G401.6 (cell line): ENCODE data around the gene TNK1.
"Not testable (repeated sequence)": the region's sequence is repeated elsewhere in the genome, so short reads cannot be mapped to it uniquely, and the experiment has no call there.

ENCODE experiments used
- FAIRE-seq: peaks from 2 replicates; lab custom pipeline; 2012; peaks lifted over from hg19 to GRCh38; lab: Jason Lieb, UNC

TNK1 gene

DNA sequence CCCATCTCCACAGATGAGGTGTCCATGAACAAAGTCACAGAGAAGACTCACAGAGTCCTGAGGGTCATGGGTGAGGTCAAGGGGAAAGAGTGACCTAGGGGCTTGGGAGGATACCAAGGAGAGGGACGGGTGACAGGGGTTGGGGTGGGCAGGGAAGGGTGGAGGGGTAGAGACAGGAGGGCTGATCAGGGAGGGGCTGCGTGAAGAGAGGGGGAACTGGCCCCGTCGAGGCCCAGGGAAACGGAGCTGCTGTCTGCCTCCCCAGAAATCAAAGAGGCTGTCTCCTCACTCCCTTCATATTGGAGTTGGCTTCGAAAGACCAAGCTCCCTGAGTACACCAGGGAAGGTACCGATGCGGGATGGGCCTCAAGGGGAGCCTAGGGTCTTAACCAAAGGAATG is 25.3 kb upstream of the TNK1 start:
- no peak for FAIRE-seq

- peak; percentile 77 for FAIRE-seq
Observed at GRCh38 chr17:7356072-7356549, 24.8 kb upstream of the TNK1 start.

DNA sequence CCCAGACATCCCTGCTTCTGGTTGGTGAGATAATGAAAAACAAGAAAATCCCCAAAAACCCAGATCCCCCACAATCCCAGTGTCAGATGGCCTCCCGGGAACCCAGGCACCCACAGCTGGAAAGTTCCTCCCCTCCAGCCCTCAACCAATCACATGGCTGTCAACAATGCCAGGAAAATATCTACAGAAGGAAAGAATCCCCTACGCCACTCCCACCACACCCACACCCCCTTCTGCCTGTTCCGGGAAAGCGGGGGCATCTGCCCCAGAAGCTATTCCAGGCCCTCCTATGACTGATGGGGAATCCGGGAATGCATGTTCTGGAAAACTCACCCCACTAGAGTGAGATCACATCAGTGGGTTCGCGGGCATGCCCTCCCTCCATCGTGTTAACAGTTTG is 24.1 kb upstream of the TNK1 start:
- FAIRE-seq, result no peak

DNA sequence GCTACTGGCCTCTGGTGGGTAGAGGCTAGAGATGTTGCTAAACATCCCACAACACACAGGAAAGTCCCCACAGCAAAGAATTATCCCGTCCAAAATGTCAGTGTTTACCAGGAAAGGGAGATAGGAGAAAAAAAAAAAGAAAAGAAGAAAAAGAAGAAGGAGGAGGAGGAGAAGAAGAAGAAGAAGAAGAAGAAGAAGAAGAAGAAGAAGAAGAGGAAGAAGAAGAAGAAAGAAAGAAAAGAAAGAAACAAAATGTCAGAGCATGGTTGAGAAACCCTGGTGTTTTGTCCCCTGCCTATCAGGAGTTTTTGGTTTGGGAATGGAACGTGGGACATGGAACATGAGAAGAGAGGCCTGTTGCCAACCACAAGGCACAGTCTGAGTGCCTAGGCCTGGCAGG is 23.5 kb upstream of the TNK1 start:
- FAIRE-seq, result no peak

GRCh38 chr17:7361906-7362305 is 19.0 kb upstream of the TNK1 start:
- FAIRE-seq, result no peak

DNA sequence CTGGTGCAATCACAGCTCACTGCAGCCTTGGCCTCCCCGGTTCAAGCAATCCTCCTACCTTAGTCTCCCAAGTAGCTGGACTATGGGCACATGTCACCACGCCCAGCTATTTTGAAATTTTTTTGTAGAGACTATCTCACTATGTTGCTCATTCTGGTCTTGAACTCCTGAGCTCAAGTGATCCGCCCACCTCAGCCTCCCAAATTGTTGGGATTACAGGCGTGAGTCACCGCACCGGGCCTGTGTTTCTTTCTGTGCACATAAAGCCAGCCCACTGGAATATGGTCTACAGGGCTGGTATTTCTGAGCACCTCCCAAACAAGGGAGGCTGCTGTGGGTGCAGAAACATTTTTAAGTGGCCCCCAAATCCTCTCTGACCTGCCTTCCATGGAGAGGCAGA is 17.6 kb upstream of the TNK1 start:
- no peak for FAIRE-seq

GRCh38 chr17:7365963-7366362 is 14.9 kb upstream of the TNK1 start:
- FAIRE-seq, result not testable (repeated sequence)

DNA sequence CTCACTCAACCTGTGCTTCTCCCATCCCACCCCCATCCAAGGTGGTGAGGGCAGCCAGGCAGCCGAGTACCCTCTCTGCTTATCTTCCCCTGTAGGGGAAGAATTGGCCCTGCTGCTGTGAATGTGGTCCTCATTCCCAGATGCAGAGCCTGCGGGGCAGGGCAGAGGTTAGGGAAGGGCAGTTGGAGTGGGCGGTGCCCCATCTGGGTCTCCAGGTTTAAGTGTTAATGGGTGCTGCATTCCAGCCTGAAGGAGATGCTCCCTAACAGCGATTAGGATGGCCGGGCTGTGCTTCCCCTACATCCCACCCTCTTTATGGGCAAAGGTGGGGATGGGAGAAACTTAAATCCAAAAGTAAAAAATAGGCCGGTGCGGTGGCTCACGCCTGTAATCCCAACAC is 13.8 kb upstream of the TNK1 start:
- no peak for FAIRE-seq

GRCh38 chr17:7367918-7368598 is 12.8 kb upstream of the TNK1 start:
- FAIRE-seq, result no peak

- FAIRE-seq, result not testable (repeated sequence)
Observed at GRCh38 chr17:7368599-7368994, 12.3 kb upstream of the TNK1 start.

DNA sequence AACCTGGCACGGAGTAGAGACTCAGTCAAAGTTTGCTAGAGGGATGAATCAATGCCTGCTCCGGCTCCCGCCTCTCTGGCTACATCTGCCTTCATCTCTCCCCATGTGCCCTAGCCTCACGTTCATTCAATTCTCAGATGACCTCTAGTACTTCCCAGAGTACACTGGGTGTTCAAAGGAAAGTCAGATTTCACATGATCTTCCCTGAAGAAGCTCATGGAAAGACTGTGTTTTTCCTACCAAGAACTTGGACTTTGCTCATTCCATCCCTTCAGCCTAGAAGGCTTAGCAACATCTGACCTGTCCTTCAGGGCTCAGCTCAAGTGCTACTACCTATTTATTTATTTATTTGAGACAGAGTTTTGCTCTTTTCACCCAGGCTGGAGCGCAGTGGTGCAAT is 11.1 kb upstream of the TNK1 start:
- FAIRE-seq, result no peak

GRCh38 chr17:7370853-7371252 is 10.0 kb upstream of the TNK1 start:
- no peak for FAIRE-seq

DNA sequence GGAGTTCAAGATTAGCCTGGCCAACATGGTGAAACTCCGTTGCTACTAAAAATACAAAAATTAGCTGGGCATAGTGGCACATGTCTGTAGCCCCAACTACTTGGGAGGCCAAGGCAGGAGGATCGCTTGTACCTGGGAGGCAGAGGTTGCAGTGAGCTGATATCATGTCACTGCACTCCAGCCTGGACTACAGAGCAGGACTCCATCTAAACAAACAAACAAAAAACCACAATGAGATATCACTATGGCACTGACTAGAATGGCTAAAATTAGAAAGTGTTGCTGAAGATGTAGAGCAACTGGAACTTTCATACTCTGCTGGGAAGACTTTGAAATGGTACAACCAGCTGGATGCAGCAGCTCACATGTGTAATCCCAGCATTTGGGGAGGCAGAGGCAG is 6.5 kb upstream of the TNK1 start:
- no peak for FAIRE-seq

DNA sequence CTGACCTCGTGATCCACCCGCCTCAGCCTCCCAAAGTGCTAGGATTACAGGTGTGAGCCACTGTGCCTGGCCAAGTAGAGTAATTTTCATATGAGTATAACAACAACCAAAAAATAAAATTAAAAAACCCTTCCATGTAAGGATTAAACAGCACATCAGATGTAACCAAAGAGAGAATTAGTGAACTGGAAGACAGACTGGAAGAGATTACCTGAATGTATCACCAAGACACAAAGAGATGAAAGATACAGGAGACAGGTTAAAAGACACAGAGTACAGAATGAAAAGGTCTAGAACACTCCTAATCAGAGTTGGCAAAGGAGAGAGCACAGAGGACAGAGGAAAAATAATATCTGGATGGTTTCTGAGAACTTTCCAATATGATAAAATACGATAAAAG is 1.8 kb upstream of the TNK1 start:
- no peak for FAIRE-seq

DNA sequence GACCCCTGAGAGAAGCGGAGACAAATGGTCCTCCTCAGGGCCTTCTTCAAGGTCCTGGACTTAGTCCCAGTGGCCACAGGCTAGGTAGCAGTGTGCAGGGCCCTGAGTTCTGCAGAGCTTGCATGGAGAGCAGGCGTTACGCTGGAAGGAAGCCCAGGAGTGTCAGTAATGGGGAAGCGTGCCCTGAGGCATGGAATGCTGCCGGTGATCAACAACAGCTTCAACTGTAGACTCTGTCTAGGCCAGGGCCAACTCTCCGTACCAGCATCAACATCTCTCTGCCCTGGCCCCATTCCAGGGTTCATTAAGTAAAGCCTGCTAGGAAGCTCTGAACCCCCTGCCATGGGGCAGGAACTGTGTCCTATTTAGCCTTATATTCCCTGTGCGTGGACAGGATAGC is 568 bp upstream of the TNK1 start:
- FAIRE-seq, result no peak

DNA sequence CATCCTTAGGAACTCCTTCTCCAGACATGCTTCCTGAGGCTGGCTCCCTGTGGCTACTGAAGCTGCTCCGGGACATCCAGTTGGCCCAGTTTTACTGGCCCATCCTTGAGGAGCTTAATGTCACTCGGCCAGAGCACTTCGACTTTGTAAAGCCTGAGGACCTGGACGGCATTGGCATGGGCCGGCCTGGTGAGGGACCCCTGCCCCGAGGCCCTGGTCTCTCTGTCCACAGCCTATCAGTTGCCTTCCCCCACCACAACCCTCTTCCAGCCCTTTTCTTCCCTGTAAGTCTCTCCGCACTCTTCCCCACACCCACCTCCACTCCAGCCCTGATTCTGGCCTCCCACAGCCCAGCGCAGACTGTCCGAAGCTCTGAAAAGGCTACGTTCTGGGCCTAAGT is 2.0 kb downstream of the TNK1 start:
- FAIRE-seq, result no peak

DNA sequence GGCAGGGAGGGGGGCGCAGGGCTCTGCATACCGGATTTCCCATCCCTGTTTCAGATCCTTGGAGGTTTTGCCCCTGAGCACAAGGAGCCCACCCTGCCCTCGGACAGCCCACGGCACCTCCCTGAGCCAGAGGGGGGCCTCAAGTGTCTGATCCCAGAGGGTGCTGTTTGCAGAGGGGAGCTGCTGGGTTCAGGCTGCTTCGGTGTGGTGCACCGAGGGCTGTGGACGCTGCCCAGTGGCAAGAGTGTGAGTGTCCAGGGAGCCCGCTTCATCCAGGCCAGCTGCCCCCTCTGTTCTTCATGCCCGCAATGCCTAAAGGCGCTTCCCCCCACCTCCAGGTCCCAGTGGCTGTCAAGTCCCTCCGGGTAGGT is 2.5 kb downstream of the TNK1 start:
- no peak for FAIRE-seq

DNA sequence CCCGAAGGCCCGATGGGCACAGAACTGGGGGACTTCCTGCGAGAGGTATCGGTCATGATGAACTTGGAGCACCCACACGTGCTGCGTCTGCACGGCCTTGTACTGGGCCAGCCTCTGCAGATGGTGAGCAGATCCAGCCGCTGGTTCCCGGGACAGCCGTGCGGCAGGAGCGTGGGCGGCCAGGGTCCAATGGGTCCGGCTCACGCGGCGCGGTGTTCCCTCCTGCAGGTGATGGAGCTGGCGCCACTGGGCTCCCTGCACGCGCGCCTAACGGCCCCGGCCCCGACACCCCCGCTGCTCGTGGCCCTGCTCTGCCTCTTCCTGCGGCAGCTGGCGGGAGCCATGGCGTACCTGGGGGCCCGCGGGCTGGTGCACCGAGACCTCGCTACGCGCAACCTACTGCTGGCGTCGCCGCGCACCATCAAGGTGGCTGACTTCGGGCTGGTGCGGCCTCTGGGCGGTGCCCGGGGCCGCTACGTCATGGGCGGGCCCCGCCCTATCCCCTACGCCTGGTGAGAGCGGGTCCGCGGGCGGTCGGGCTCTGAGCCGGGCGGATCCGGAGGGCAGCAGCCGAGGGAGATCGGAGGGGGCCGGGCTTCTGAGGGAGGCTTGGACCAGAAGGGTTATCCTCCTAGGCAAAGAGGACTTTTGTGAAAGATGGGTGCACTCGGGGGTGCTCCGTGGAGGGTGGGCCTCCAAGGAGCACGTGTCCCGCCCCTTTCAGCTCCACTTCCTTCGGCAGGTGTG is 3.0 kb downstream of the TNK1 start:
- FAIRE-seq, result no peak

DNA sequence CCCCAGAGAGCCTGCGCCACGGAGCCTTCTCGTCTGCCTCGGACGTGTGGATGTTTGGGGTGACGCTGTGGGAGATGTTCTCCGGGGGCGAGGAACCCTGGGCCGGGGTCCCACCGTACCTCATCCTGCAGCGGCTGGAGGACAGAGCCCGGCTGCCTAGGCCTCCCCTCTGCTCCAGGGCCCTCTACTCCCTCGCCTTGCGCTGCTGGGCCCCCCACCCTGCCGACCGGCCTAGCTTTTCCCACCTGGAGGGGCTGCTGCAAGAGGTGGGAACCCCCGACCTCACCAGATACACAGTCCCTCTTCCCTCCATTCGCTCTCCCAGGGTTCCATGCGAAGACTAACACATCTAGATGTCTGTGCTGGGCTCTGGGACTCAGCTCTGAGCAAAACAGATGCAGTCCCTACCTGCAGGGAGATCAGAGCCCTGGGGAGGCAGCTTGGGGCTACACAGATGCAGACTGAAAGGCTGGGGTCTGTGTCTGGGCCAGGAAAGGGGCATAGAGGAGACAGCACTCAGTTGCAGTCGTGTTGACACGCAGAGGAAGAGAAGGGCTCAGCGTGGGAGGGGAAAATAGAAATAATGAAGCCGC is 3.7 kb downstream of the TNK1 start:
- no peak for FAIRE-seq

- no peak for FAIRE-seq
Observed at GRCh38 chr17:7388856-7389255, 8.0 kb downstream of the TNK1 start.

DNA sequence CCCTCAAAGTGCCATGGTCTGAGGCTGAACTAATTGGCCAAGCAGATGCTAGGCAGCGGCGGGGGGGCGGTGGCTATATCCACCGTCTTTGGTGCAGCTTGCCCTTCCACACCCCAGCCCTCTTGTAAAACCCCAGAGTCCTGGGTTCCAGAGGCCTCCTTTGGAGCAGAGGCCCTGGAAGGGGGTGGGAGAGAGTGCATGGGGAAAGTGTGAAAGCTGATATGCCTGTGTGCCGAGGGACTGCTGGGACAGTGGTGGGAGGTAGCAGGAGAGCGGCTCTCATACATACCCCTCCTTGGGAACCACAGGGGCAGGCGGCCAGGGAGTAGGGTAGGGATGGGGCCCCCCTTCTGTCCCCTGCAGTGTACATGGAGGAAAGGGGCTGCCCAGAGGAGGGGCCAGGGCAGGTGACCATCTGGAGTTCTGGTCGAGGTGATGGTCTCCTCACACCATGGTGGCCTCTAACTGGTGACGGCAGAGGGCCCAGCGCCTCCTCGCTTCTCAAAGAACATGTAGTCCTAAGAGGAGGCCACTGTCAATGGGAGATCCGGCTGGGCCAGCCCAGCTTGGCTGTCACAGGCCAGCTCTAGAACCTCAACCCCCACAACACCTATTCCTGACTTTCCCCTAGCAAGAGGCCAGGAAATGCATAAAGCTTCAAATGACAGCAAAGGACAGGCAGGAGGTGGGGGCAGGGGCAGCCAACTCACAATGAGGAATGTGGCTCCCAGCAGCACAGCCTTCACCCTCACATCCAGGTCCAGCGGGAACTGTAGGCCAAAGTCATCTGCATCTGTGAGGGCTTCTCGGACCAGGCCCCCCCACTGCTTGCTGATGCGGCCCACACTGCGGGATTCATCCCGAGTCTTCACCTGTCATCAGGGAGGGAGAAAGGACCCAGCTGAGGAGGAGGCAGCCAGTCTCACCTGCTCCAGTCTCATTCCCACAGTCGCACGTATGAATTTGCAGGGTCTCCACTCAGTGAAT is 9.3 kb downstream of the TNK1 start:
- no peak for FAIRE-seq

DNA sequence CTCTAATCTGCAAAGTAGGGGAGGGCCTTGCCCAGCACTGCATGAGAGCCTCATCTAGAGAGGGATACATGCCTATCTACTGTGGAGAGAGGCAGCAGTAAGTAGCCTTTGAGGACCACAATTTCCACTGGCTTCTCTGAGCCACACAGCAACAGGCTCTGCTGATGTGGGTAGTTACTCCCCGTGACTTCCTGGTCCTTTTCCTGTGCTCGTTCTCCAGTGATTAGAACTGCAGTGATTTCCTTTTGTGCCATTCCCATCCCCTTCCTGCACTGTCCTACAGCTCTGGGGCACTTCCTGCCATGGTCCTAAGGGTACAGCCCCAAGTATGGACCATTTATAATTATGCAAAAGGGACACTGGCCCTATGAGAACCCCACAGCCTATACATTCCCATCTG is 10.4 kb downstream of the TNK1 start:
- no peak for FAIRE-seq
